ENCODE results near the gene CLEC4D. TPM values are rescaled to one million over a fixed set of nuclear protein-coding genes. Genes with fewer than 3 reads are reported as not detected.
A peak's percentile ranks its signal among the peaks of the same experiment; 100 is the strongest.
"Not testable (repeated sequence)": the region's sequence is repeated elsewhere in the genome, so short reads cannot be mapped to it uniquely, and the experiment has no call there.

CLEC4D gene
- not detected for total RNA-seq

DNA sequence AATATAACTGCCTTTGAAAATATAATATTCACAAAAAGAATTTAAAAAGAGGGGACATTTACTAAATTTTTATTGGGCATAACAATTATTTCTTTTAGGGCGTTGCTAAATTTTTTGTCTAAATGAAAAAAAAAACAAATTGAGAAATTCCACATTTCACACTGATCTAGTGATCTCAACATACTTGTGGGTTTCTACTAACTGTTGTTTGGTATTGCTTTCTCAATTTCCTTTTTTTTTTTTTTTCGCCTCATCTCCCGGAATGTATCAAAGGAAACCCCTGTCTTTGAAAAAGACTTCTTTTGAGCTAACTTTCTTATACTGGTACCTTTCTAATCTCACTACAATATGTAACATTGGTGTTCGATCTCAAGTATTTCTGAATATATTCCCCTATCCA lies at the start of gene CLEC4D:
Gene CLEC4D (plus strand): TSS at position 248 of the 400 bp plus-strand sequence. CDS start 230 bp downstream, outside the sequence.
- H3K4me1 Mint-ChIP-seq (ENCODE audit: low read depth) = no peaks in the 10 kb centered on the region
- H3K27ac Mint-ChIP-seq = no peak within 1 kb of the TSS
- H3K9me3 Mint-ChIP-seq = no peaks in the 10 kb centered on the region
- H3K36me3 Mint-ChIP-seq (ENCODE audit: low read depth) = no peaks in the 10 kb centered on the region
- peaks cover 13% of the 10 kb centered on the region for H3K27me3 Mint-ChIP-seq (ENCODE audit: low read depth)
- CTCF ChIA-PET = no interaction called here
- H3K4me3 Mint-ChIP-seq = no peak within 1 kb of the TSS
- DNase-seq = no peak
- intact Hi-C loops (cut with micrococcal nuclease) = no loop called here

DNA sequence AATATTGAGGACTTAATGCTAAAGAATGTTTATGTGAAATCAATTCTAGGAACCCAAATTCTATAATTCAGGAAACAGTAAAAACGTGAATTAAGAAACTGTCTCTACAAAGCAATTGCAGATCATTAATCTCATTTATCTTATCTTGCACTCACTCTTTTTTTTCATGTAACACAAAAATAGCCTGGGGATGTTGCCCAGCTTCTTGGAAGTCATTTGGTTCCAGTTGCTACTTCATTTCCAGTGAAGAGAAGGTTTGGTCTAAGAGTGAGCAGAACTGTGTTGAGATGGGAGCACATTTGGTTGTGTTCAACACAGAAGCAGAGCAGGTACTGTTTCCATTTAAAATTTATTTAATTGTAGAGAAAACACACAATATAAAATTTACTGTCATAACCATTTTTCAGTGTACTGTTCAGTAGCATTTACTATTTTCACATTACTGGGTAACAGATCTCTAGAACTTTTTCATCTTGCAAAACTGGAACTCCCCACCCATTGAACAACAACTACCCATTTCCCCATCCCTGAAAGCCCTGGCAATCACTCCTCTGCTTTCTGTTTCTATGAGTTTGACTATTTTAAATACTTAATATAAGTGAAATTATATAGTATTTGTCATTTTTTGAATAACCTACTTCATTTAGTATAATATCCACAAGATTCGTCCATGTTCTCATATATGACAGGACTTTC lies 47.9 kb upstream of the CLEC4D start:
- intact Hi-C loops (cut with micrococcal nuclease) = no loop called here
- Mint-ChIP-seq H3K4me1 (ENCODE audit: low read depth) (no peaks in the 10 kb centered on the region), H3K4me3 (no peak overlapping the region), H3K36me3 (ENCODE audit: low read depth) (no peaks in the 10 kb centered on the region), H3K27me3 (ENCODE audit: low read depth) (peaks cover 14% of the 10 kb centered on the region), H3K27ac (no peak overlapping the region), H3K9me3 (no peaks in the 10 kb centered on the region)
- CTCF ChIA-PET = no interaction called here
- DNase-seq = no peak

DNA sequence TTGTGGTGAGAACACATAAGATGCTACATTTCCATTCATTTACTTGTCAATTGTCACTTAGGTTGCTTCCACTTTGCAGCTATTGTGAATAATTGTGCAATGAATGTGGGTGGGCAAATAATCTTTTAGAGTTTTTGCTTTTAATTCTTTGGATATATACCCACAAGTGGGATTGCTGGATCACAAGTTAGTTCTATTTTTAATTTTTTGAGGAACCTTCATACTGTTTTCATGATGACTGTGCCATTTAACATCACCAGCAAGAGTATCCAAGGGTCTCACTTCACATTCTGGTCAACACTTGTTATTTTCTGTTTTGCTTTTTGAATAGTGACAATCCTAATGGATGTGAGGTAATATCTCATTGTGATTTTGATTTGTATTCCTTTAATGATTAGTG lies 47.1 kb upstream of the CLEC4D start:
- no peak for DNase-seq
- CTCF ChIA-PET = no interaction called here
- H3K36me3 Mint-ChIP-seq (ENCODE audit: low read depth) = no peaks in the 10 kb centered on the region
- peaks cover 17% of the 10 kb centered on the region for H3K27me3 Mint-ChIP-seq (ENCODE audit: low read depth)
- no peaks in the 10 kb centered on the region for H3K9me3 Mint-ChIP-seq
- H3K27ac Mint-ChIP-seq = no peak overlapping the region
- intact Hi-C loops (cut with micrococcal nuclease) = no loop called here
- H3K4me3 Mint-ChIP-seq = no peak overlapping the region
- H3K4me1 Mint-ChIP-seq (ENCODE audit: low read depth) = no peaks in the 10 kb centered on the region

DNA sequence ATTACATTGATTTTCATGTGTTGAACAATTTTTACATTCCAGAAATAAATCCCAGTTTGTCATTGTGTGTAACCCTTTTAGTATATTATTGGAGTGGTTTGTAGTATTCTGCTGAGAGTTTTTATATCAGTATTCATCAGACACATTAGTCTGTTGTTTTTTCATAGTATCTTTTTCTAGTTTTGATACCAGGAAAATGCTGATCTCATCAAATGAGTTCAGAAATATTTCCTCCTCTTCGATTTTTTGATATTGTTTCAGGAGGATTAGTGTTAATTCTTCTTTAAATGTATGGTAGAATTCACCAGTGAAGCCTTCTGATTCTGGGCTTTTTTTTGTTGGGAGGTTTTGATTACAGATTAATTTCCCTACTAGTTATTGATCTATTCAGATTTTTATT lies 42.2 kb upstream of the CLEC4D start:
- intact Hi-C loops (cut with micrococcal nuclease) = no loop called here
- peaks cover 28% of the 10 kb centered on the region for H3K27me3 Mint-ChIP-seq (ENCODE audit: low read depth)
- no peak for DNase-seq
- no peaks in the 10 kb centered on the region for H3K36me3 Mint-ChIP-seq (ENCODE audit: low read depth)
- no peak overlapping the region for H3K4me3 Mint-ChIP-seq
- H3K9me3 Mint-ChIP-seq = no peaks in the 10 kb centered on the region
- H3K4me1 Mint-ChIP-seq (ENCODE audit: low read depth) = no peaks in the 10 kb centered on the region
- CTCF ChIA-PET = no interaction called here
- H3K27ac Mint-ChIP-seq = no peak overlapping the region

DNA sequence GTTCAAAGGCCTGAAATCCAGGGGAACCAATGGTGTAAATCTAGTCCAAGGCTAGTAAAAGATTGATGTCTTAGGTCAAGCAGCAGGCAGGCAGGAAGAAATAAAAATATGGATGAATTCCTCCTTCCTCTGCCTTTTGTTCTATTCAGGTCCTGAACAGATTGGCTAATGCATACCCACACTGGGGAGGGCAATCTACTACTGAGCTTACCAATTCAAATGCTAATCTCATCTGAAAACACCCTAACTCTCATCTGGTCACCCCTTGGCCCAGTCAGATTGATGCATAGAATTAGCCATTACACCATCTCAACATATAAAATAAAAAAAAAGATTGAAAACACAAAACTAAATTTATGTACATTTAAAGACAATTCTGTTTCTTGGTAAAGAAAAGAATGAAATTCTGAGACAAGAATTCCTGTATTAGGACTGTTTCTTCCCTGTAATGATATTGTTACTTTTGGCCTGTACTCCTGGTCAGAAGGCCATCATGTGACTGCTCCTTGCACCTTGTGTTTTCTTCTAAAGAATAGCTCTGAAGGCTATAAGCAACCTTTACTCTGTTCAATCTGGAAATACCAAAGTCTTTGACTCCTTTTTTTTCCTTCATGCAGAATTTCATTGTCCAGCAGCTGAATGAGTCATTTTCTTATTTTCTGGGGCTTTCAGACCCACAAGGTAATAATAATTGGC lies 37.6 kb upstream of the CLEC4D start:
- Mint-ChIP-seq H3K4me3 (no peak overlapping the region), H3K27me3 (ENCODE audit: low read depth) (peaks cover 16% of the 10 kb centered on the region), H3K4me1 (ENCODE audit: low read depth) (no peaks in the 10 kb centered on the region), H3K36me3 (ENCODE audit: low read depth) (no peaks in the 10 kb centered on the region), H3K9me3 (no peaks in the 10 kb centered on the region), H3K27ac (no peak overlapping the region)
- CTCF ChIA-PET = no interaction called here
- no peak for DNase-seq
- intact Hi-C loops (cut with micrococcal nuclease) = no loop called here

DNA sequence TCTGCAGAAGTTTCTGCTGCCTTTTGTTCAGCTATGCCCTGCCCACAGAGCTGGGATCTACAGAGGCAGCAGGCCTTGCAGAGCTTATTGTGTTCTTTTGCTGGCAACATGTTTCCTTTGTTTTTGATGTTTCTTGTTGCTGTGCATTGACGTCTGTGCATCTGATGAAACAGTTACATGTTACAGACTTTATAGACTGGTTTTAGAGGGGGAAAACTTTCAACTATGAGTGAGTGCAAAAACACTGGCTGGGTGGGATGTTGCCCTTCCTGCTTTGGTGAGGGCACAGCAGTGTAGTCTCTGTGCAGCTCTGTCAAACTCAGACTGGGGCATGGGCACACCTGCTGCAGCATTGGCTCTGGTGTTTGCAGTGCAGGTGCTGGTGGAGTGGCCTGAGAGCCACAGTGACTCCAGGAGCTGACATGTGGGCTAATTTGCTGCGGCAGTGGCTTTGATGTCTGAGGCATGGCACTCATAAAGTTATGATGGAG lies 30.7 kb upstream of the CLEC4D start:
- no peak overlapping the region for H3K27ac Mint-ChIP-seq
- H3K4me1 Mint-ChIP-seq (ENCODE audit: low read depth) = peaks cover 5% of the 10 kb centered on the region
- intact Hi-C loops (cut with micrococcal nuclease) = no loop called here
- CTCF ChIA-PET = interaction anchor here (1.1 to 1.3 kb wide), 2 partner anchors 8 to 62 kb away, joined by 3 read pairs; no protein-coding TSS in a partner anchor
- H3K4me3 Mint-ChIP-seq = no peak overlapping the region
- peaks cover 10% of the 10 kb centered on the region for H3K27me3 Mint-ChIP-seq (ENCODE audit: low read depth)
- no peaks in the 10 kb centered on the region for H3K9me3 Mint-ChIP-seq
- H3K36me3 Mint-ChIP-seq (ENCODE audit: low read depth) = no peaks in the 10 kb centered on the region
- no peak for DNase-seq

DNA sequence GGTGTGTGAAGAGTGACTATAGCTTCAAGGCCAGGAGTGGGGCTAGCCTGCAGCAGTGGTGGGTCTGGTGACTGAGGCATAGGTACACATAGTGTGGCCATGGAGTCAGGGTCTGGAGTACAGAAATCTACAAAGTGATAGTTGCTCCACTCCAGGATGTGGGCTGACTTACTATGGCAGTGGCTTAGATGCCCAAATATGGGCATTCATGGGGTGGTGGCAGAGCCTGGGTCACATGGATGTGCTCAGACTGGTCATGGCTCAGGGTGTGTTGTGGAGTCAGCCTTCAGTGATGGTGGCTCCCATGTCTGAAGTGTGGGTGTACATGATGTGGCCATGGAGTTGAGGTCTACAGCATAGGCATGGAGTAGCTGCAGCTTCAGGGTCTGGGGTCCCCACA lies 30.2 kb upstream of the CLEC4D start:
- no peaks in the 10 kb centered on the region for H3K9me3 Mint-ChIP-seq
- H3K27me3 Mint-ChIP-seq (ENCODE audit: low read depth) = peaks cover 10% of the 10 kb centered on the region
- H3K36me3 Mint-ChIP-seq (ENCODE audit: low read depth) = no peaks in the 10 kb centered on the region
- H3K4me3 Mint-ChIP-seq = no peak overlapping the region
- H3K4me1 Mint-ChIP-seq (ENCODE audit: low read depth) = peaks cover 5% of the 10 kb centered on the region
- CTCF ChIA-PET = interaction anchor here (1.1 to 1.3 kb wide), 2 partner anchors 8 to 62 kb away, joined by 3 read pairs; no protein-coding TSS in a partner anchor
- peak; percentile 24 for DNase-seq
- intact Hi-C loops (cut with micrococcal nuclease) = no loop called here
- no peak overlapping the region for H3K27ac Mint-ChIP-seq

DNA sequence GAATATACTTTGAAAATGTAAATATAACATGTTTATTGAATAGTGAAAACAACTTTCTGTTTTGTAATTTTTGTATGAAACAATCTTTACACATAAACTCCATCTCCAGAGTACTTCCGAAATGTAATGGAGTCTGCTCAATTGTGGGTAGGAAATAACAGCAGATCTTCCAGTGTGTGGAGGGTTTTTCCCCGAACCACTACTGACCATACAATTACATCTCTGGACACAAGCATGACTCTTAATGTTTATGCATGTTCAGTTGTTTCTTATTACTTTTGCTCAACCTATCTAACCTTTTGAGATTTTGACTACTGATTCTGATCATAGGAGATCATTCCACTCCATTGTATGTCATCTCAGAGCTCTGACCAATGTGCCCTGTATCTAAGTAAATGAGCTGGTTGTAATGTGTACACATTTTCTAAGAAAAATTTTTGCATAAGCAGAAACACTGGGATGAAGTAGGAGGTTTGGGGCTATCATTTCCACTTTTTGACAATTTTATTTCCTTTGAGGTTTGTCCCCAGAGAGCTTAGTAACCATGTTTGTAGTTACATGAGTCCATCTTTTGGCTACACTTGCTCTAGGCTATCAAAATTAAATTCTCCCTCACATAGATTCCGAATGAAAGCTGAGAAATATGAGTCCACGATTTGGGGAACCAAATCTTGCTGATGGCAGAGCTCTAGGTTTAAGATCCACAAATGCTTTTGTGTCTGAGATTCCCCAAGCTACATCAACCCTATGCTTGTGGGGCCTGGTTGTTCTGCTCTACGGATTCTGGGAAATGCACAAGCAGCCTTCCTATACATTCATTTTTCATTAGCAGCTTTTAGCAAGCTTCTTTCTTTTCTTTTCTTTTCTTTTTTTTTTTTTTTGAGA lies 21.4 kb upstream of the CLEC4D start:
- Mint-ChIP-seq H3K27ac (peak overlapping the region; percentile 80), H3K4me1 (ENCODE audit: low read depth) (peaks cover 25% of the 10 kb centered on the region), H3K36me3 (ENCODE audit: low read depth) (no peaks in the 10 kb centered on the region), H3K27me3 (ENCODE audit: low read depth) (peaks cover 1% of the 10 kb centered on the region), H3K9me3 (no peaks in the 10 kb centered on the region), H3K4me3 (no peak overlapping the region)
- intact Hi-C loops (cut with micrococcal nuclease) = loop anchor here (2.0 kb wide), 1 partner anchor 51 kb away; no protein-coding TSS in a partner anchor
- DNase-seq = no peak
- CTCF ChIA-PET = interaction anchor here (1.1 to 1.7 kb wide), 2 partner anchors 31 to 52 kb away, joined by 3 to 6 read pairs; no protein-coding TSS in a partner anchor

DNA sequence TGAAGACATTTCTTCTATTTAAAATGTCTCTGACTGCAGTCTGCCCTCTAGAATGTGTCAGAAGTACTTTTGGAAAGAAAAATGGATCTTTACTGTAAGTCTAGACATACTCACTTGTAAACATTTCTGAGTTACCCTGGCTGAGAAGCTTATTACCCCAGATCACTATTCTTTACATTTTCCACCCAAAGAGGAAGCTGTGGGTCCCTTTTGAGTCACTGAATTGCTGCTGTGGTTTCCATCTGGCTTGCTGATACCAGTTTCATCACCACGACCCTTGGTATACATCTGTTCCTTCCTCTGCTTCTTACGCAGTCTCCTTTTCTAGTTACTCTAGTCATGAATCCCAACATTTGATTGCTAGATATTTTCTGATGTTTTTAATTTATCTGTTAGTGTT lies 20.2 kb upstream of the CLEC4D start:
- Mint-ChIP-seq H3K4me3 (no peak overlapping the region), H3K27ac (peak overlapping the region; percentile 80), H3K9me3 (no peaks in the 10 kb centered on the region), H3K36me3 (ENCODE audit: low read depth) (no peaks in the 10 kb centered on the region), H3K27me3 (ENCODE audit: low read depth) (peaks cover 5% of the 10 kb centered on the region), H3K4me1 (ENCODE audit: low read depth) (peaks cover 25% of the 10 kb centered on the region)
- peak; percentile 83 for DNase-seq
- CTCF ChIA-PET = interaction anchor here (1.6 to 1.7 kb wide), 2 partner anchors 32 to 51 kb away, joined by 3 to 6 read pairs; no protein-coding TSS in a partner anchor
- intact Hi-C loops (cut with micrococcal nuclease) = loop anchor here (1.0 to 2.0 kb wide), 8 partner anchors 50 to 751 kb away; partner anchors contain the start of genes KLRG1 and PHC1

DNA sequence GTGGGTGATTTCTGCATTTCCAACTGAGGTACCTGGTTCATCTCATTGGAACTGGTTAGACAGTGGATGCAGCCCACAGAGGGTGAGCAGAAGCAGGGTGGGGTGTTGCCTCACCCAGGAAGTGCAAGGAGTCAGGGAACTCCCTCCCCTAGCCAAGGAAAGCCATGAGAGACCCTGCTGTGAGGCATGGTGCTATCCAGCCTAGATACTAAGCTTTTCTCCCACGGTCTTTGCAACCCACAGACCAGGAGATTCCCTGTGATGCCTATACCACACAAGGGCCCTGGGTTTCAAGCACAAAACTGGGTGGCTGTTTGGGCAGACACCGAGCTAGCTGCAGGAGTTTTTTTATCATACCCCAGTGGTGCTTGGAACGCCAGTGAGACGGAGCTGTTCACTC lies 17.6 kb upstream of the CLEC4D start:
- Mint-ChIP-seq H3K27me3 (ENCODE audit: low read depth) (peaks cover 10% of the 10 kb centered on the region), H3K4me1 (ENCODE audit: low read depth) (peaks cover 25% of the 10 kb centered on the region)
- intact Hi-C loops (cut with micrococcal nuclease); H3K27ac Mint-ChIP-seq; H3K9me3 Mint-ChIP-seq; H3K36me3 Mint-ChIP-seq (ENCODE audit: low read depth); H3K4me3 Mint-ChIP-seq; DNase-seq: not testable (repeated sequence)
- CTCF ChIA-PET = interaction anchor here (0.8 to 0.9 kb wide), 2 partner anchors 49 to 72 kb away, joined by 3 to 5 read pairs; no protein-coding TSS in a partner anchor

DNA sequence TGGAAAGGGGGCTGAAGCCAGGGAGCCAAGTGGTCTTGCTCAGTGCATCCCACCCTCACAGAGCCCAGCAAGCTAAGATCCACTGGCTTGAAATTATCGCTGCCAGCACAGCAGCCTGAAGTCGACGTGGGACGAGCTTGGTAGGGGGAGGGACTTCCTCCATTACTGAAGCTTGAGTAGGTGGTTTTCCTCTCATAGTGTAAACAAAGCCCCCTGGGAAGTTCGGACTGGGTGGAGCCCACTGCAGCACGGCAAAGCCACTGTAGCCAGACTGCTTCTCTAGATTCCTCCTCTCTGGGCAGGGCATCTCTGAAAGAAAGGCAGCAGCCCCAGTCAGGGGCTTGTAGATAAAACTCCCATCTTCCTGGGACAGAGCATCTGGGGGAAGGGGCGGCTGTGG lies 17.2 kb upstream of the CLEC4D start:
- H3K9me3 Mint-ChIP-seq; H3K4me3 Mint-ChIP-seq; H3K27ac Mint-ChIP-seq; DNase-seq; H3K36me3 Mint-ChIP-seq (ENCODE audit: low read depth); intact Hi-C loops (cut with micrococcal nuclease): not testable (repeated sequence)
- CTCF ChIA-PET = interaction anchor here (0.6 to 0.9 kb wide), 3 partner anchors 48 to 690 kb away, joined by 3 to 5 read pairs (median 3); no protein-coding TSS in a partner anchor
- Mint-ChIP-seq H3K27me3 (ENCODE audit: low read depth) (peaks cover 10% of the 10 kb centered on the region), H3K4me1 (ENCODE audit: low read depth) (peaks cover 25% of the 10 kb centered on the region)

DNA sequence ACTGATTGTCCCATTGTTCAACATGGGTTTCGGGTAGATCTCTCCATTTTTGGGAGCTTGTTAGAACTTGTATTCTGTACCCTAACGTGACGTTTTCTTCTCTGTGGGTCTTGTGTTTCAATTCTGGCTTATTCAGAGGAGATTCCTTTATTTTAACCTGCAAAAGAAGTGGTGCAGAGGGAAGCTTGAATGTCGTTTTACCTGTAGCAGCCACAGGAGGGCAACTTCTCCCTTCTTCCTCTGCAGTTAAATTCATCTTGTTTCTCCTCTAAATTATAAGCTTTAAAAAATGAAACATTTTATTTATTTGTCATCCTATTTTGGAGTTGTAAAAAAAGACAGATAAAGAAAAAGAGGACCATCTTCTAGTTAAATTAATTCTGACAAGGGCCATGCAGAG lies 13.7 kb upstream of the CLEC4D start:
- DNase-seq = no peak
- intact Hi-C loops (cut with micrococcal nuclease) = no loop called here
- peaks cover 4% of the 10 kb centered on the region for H3K4me1 Mint-ChIP-seq (ENCODE audit: low read depth)
- no peaks in the 10 kb centered on the region for H3K36me3 Mint-ChIP-seq (ENCODE audit: low read depth)
- H3K27me3 Mint-ChIP-seq (ENCODE audit: low read depth) = peaks cover 10% of the 10 kb centered on the region
- H3K4me3 Mint-ChIP-seq = no peak overlapping the region
- no peaks in the 10 kb centered on the region for H3K9me3 Mint-ChIP-seq
- H3K27ac Mint-ChIP-seq = no peak overlapping the region
- CTCF ChIA-PET = interaction anchor here (0.7 to 1.0 kb wide), 2 partner anchors 145 to 456 kb away, joined by 3 to 4 read pairs; no protein-coding TSS in a partner anchor

Data from activated naive CD4-positive, alpha-beta T cell treated with anti-CD3 and anti-CD28 coated beads for 36 hours (primary cell).